Activated CD4-positive, alpha-beta T cell treated with anti-CD3 and anti-CD28 coated beads for 36 hours (primary cell): Measurements from ENCODE around the gene TMED8. TPM values are rescaled to one million over a fixed set of nuclear protein-coding genes. Genes with fewer than 3 reads are reported as not detected.
"Not testable (repeated sequence)": the region's sequence is repeated elsewhere in the genome, so short reads cannot be mapped to it uniquely, and the experiment has no call there.

ENCODE experiments used
- ATAC-seq: fragments of 200-7000 bp; cut with Tn5 transposase; one replicate; pipeline ENCODE4 v1.10.0; 2021; ENCODE audit warnings: mild to moderate bottlenecking, moderate library complexity
- CTCF ChIA-PET: fragments of 350-600 bp; sonication (Branson Sonifier 250); formaldehyde crosslinking; loops from one replicate; lab custom pipeline; 2021; ENCODE audit warnings: antibody characterized with exemption; lab: Charles Lee
- POLR2A ChIA-PET: fragments of 350-600 bp; sonication (Branson Sonifier 250); formaldehyde crosslinking; loops from one replicate; lab custom pipeline; 2021; ENCODE audit warnings: antibody characterized with exemption, inconsistent platforms; lab: Charles Lee
- DNase-seq: peaks from one replicate; pipeline ENCODE4 v3.0.0-alpha.2; 2020
- H3K27ac Mint-ChIP-seq: one replicate; pipeline ENCODE4 v1.8.0; 2021; ENCODE audit warnings: mixed read lengths
- H3K27me3 Mint-ChIP-seq: one replicate; pipeline ENCODE4 v1.8.0; 2021; ENCODE audit warnings: mixed read lengths
- H3K36me3 Mint-ChIP-seq: one replicate; pipeline ENCODE4 v1.8.0; 2021; ENCODE audit warnings: low read depth, mixed read lengths
- H3K4me1 Mint-ChIP-seq: one replicate; pipeline ENCODE4 v1.8.0; 2021; ENCODE audit warnings: mixed read lengths
- H3K4me3 Mint-ChIP-seq: one replicate; pipeline ENCODE4 v1.8.0; 2021; ENCODE audit warnings: mild to moderate bottlenecking, moderate library complexity, mixed read lengths
- H3K9me3 Mint-ChIP-seq: one replicate; pipeline ENCODE4 v1.8.0; 2021; ENCODE audit warnings: low read depth, mixed read lengths
- intact Hi-C, 2 experiments: fragments of 100-400 bp; cut with DNase I in 1 of 2; cut with micrococcal nuclease in 1 of 2; formaldehyde crosslinking; loops; one replicate each; pipeline versions ENCODE4 v1.14.2 to v1.15.1; 2022 to 2024; cut with DNase I, micrococcal nuclease
- total RNA-seq, 2 experiments: library from RNA; stranded (reverse); gene quantifications; one replicate each; pipeline ENCODE4 v1.2.3, GENCODE V29; 2021

TMED8 gene
- total RNA-seq, 2 experiments from 2014 or later: 25.3 to 27.9 TPM

GRCh38 chr14:77322951-77323350 lies 53.9 kb downstream of the TMED8 start:
- POLR2A ChIA-PET: no interaction called here
- DNase-seq (no peak), ATAC-seq (no peak)
- H3K4me3 Mint-ChIP-seq: no peak overlapping the region
- no peaks in the 10 kb centered on the region for H3K36me3 Mint-ChIP-seq
- intact Hi-C loops: loop anchor here in 1 of 2 experiments (5.0 kb wide), 2 partner anchors 229 to 366 kb away; no protein-coding TSS in a partner anchor
- H3K9me3 Mint-ChIP-seq: no peaks in the 10 kb centered on the region
- CTCF ChIA-PET: interaction anchor here (0.8 kb wide), 1 partner anchor 20 kb away, joined by 5 read pairs; no protein-coding TSS in a partner anchor
- no peak overlapping the region for H3K27ac Mint-ChIP-seq
- peaks cover 19% of the 10 kb centered on the region for H3K4me1 Mint-ChIP-seq
- no peaks in the 10 kb centered on the region for H3K27me3 Mint-ChIP-seq

- DNase-seq (no peak), ATAC-seq (no peak)
- Mint-ChIP-seq H3K36me3 (no peaks in the 10 kb centered on the region), H3K27me3 (no peaks in the 10 kb centered on the region), H3K9me3 (no peaks in the 10 kb centered on the region), H3K4me3 (peak overlapping the region; percentile 92), H3K4me1 (peaks cover 19% of the 10 kb centered on the region), H3K27ac (peak overlapping the region; percentile 99)
- CTCF ChIA-PET: interaction anchor here (0.8 to 2.2 kb wide), 4 partner anchors 13 to 136 kb away, joined by 3 to 10 read pairs (median 7); partner anchors contain the start of gene AHSA1
- POLR2A ChIA-PET: interaction anchor here (0.6 to 1.3 kb wide), 2 partner anchors 13 to 136 kb away, joined by 3 to 8 read pairs; no protein-coding TSS in a partner anchor
- intact Hi-C loops: loop anchor here in 1 of 2 experiments (5.0 kb wide), 2 partner anchors 230 to 365 kb away; no protein-coding TSS in a partner anchor
These were observed 54.5 kb downstream of the TMED8 start for GRCh38 chr14:77322250-77322902.

GRCh38 chr14:77320238-77320935 lies 56.5 kb downstream of the TMED8 start, which contains the start of gene POMT2:
Gene POMT2 (minus strand): TSS chr14:77320883. CDS start chr14:77320681, 202 bp downstream.
- DNase-seq (peak; percentile 95), ATAC-seq (peak; percentile 53)
- ChIA-PET CTCF (interaction anchor here (0.7 to 2.2 kb wide), 5 partner anchors 14 to 441 kb away, joined by 3 to 10 read pairs (median 7); partner anchors contain the start of genes AHSA1 and SNW1), POLR2A (interaction anchor here (0.9 to 1.5 kb wide), 3 partner anchors 16 to 220 kb away, joined by 4 to 10 read pairs (median 8); partner anchors contain the start of genes SAMD15 and TMED8)
- H3K27me3 Mint-ChIP-seq: no peaks in the 10 kb centered on the region
- H3K9me3 Mint-ChIP-seq: no peaks in the 10 kb centered on the region
- peak within 1 kb of the TSS; percentile 92 for H3K4me3 Mint-ChIP-seq
- peaks cover 19% of the 10 kb centered on the region for H3K4me1 Mint-ChIP-seq
- H3K27ac Mint-ChIP-seq: peak within 1 kb of the TSS; percentile 99
- H3K36me3 Mint-ChIP-seq: no peaks in the 10 kb centered on the region
- intact Hi-C loops: loop anchor here (1.0 to 5.0 kb wide), 8 partner anchors 17 to 508 kb away; partner anchors contain the start of genes SNW1 (in 2 of the 2), ALKBH1 (in 1 of the 2), ANGEL1 (in 1 of the 2) and IRF2BPL (in 1 of the 2)

- ATAC-seq (no peak), DNase-seq (no peak)
- CTCF ChIA-PET: interaction anchor here (0.7 to 0.9 kb wide), 4 partner anchors 13 to 42 kb away, joined by 3 to 5 read pairs (median 3); no protein-coding TSS in a partner anchor
- no peaks in the 10 kb centered on the region for H3K27me3 Mint-ChIP-seq
- no peaks in the 10 kb centered on the region for H3K9me3 Mint-ChIP-seq
- H3K36me3 Mint-ChIP-seq: no peaks in the 10 kb centered on the region
- H3K27ac Mint-ChIP-seq: peak overlapping the region; percentile 37
- peak overlapping the region; percentile 92 for H3K4me3 Mint-ChIP-seq
- H3K4me1 Mint-ChIP-seq: peaks cover 19% of the 10 kb centered on the region
- intact Hi-C loops: no loop called here
- POLR2A ChIA-PET: no interaction called here
These were observed 57.5 kb downstream of the TMED8 start for GRCh38 chr14:77319422-77319821.

GRCh38 chr14:77318756-77319155 lies 58.1 kb downstream of the TMED8 start:
- intact Hi-C loops, H3K27ac Mint-ChIP-seq, H3K4me3 Mint-ChIP-seq, H3K9me3 Mint-ChIP-seq, DNase-seq, H3K36me3 Mint-ChIP-seq, ATAC-seq, H3K27me3 Mint-ChIP-seq: not testable (repeated sequence)
- POLR2A ChIA-PET: interaction anchor here (0.7 kb wide), 1 partner anchor 417 kb away, joined by 5 read pairs; no protein-coding TSS in a partner anchor
- peaks cover 19% of the 10 kb centered on the region for H3K4me1 Mint-ChIP-seq
- CTCF ChIA-PET: interaction anchor here (0.8 to 0.9 kb wide), 3 partner anchors 16 to 41 kb away, joined by 3 to 5 read pairs (median 3); no protein-coding TSS in a partner anchor

- Mint-ChIP-seq H3K9me3 (no peaks in the 10 kb centered on the region), H3K4me3 (no peak overlapping the region), H3K27ac (no peak overlapping the region), H3K4me1 (peaks cover 19% of the 10 kb centered on the region), H3K36me3 (no peaks in the 10 kb centered on the region), H3K27me3 (no peaks in the 10 kb centered on the region)
- no peak for DNase-seq
- no peak for ATAC-seq
- intact Hi-C loops: no loop called here
- CTCF ChIA-PET: interaction anchor here (0.8 kb wide), 1 partner anchor 73 kb away, joined by 3 read pairs; no protein-coding TSS in a partner anchor
- POLR2A ChIA-PET: no interaction called here
These were observed 58.8 kb downstream of the TMED8 start for GRCh38 chr14:77318006-77318553.

- H3K27ac Mint-ChIP-seq: no peak overlapping the region
- ChIA-PET CTCF (interaction anchor here (0.5 to 7.1 kb wide), 18 partner anchors 10 to 951 kb away, joined by 3 to 176 read pairs (median 4); partner anchors contain the start of genes AHSA1, SAMD15 and TMED8), POLR2A (interaction anchor here (1.0 kb wide), 1 partner anchor 69 kb away, joined by 7 read pairs; no protein-coding TSS in a partner anchor)
- no peak for ATAC-seq
- H3K36me3 Mint-ChIP-seq: no peaks in the 10 kb centered on the region
- intact Hi-C loops: loop anchor here (1.0 to 2.0 kb wide), 6 partner anchors 14 to 444 kb away; no protein-coding TSS in a partner anchor
- H3K4me3 Mint-ChIP-seq: no peak overlapping the region
- no peaks in the 10 kb centered on the region for H3K27me3 Mint-ChIP-seq
- H3K9me3 Mint-ChIP-seq: no peaks in the 10 kb centered on the region
- peaks cover 11% of the 10 kb centered on the region for H3K4me1 Mint-ChIP-seq
- no peak for DNase-seq
These were observed 60.0 kb downstream of the TMED8 start for GRCh38 chr14:77316872-77317301.

GRCh38 chr14:77316195-77316505 lies 60.7 kb downstream of the TMED8 start:
- Mint-ChIP-seq H3K36me3 (no peaks in the 10 kb centered on the region), H3K27ac (no peak overlapping the region), H3K27me3 (no peaks in the 10 kb centered on the region), H3K4me3 (no peak overlapping the region), H3K9me3 (no peaks in the 10 kb centered on the region), H3K4me1 (peaks cover 9% of the 10 kb centered on the region)
- CTCF ChIA-PET: interaction anchor here (0.6 to 7.1 kb wide), 41 partner anchors 9 to 443 kb away, joined by 3 to 176 read pairs (median 4); partner anchors contain the start of genes AHSA1, CIPC, SAMD15 and TMED8
- no peak for DNase-seq
- intact Hi-C loops: loop anchor here (1.0 to 2.0 kb wide), 6 partner anchors 13 to 443 kb away; no protein-coding TSS in a partner anchor
- POLR2A ChIA-PET: interaction anchor here (1.0 kb wide), 2 partner anchors 69 to 141 kb away, joined by 4 to 7 read pairs; partner anchors contain the start of gene VIPAS39
- ATAC-seq: no peak

- DNase-seq: no peak
- ChIA-PET CTCF (interaction anchor here (0.6 to 7.1 kb wide), 19 partner anchors 8 to 1331 kb away, joined by 3 to 176 read pairs (median 4); partner anchors contain the start of genes SAMD15 and TMED8), POLR2A (no interaction called here)
- H3K27me3 Mint-ChIP-seq: no peaks in the 10 kb centered on the region
- no peaks in the 10 kb centered on the region for H3K9me3 Mint-ChIP-seq
- H3K4me3 Mint-ChIP-seq: no peak overlapping the region
- H3K27ac Mint-ChIP-seq: no peak overlapping the region
- no peak for ATAC-seq
- intact Hi-C loops: no loop called here
- H3K36me3 Mint-ChIP-seq: no peaks in the 10 kb centered on the region
- H3K4me1 Mint-ChIP-seq: peaks cover 4% of the 10 kb centered on the region
These were observed 62.1 kb downstream of the TMED8 start for GRCh38 chr14:77314539-77315457.

GRCh38 chr14:77314043-77314442 lies 62.9 kb downstream of the TMED8 start:
- intact Hi-C loops: no loop called here
- ChIA-PET POLR2A (no interaction called here), CTCF (interaction anchor here (0.7 to 7.1 kb wide), 4 partner anchors 13 to 163 kb away, joined by 3 to 176 read pairs (median 38); partner anchors contain the start of genes SAMD15 and TMED8)
- H3K36me3 Mint-ChIP-seq: no peaks in the 10 kb centered on the region
- H3K4me3 Mint-ChIP-seq: no peak overlapping the region
- H3K27ac Mint-ChIP-seq: no peak overlapping the region
- no peak for DNase-seq
- no peaks in the 10 kb centered on the region for H3K9me3 Mint-ChIP-seq
- H3K27me3 Mint-ChIP-seq: no peaks in the 10 kb centered on the region
- no peaks in the 10 kb centered on the region for H3K4me1 Mint-ChIP-seq
- ATAC-seq: no peak
